ENCODE measurements around the gene S100A9.

S100A9 gene

GRCh38 chr1:153364766-153365666, 7.4 kb downstream of the S100A9 start:
- no peak overlapping the region for H3K4me3 ChIP-seq (ENCODE audit: low read depth, low read length)
- no peak overlapping the region for H3K27ac ChIP-seq (ENCODE audit: extremely low read depth, low read depth, low read length)
- CTCF ChIA-PET = interaction anchor here (0.6 to 4.6 kb wide), 3 partner anchors 12 to 129 kb away, joined by 3 to 23 read pairs (median 4); no protein-coding TSS in a partner anchor
- no peaks in the 10 kb centered on the region for H3K36me3 ChIP-seq (ENCODE audit: control insufficient read depth in 2 of 2, insufficient read depth in 1 of 2, low read length in 2 of 2)
- no peaks in the 10 kb centered on the region for H3K4me1 ChIP-seq (ENCODE audit: control insufficient read depth, insufficient read depth, low read length)
- H3K9me3 ChIP-seq (ENCODE audit: control insufficient read depth, insufficient read depth, low read depth, low read length) = no peaks in the 10 kb centered on the region
- POLR2A ChIA-PET = no interaction called here
- no peak for TF ChIP-seq BCL11B (tag by site-specific recombination; IDR thresholded peaks at IDR 0.05; ENCODE audit: low read depth)

GRCh38 chr1:153365696-153366095, 8.0 kb downstream of the S100A9 start:
- no peak for TF ChIP-seq ZNF610 (tag by site-specific recombination; IDR thresholded peaks at IDR 0.05; ENCODE audit: borderline replicate concordance)
- no peak for TF ChIP-seq ZNF707 (tag by site-specific recombination; IDR thresholded peaks at IDR 0.05)
- Histone ChIP-seq H3K27ac (ENCODE audit: extremely low read depth, low read depth, low read length) (no peak overlapping the region), H3K4me1 (ENCODE audit: control insufficient read depth, insufficient read depth, low read length) (no peaks in the 10 kb centered on the region), H3K4me3 (ENCODE audit: low read depth, low read length) (no peak overlapping the region), H3K9me3 (ENCODE audit: control insufficient read depth, insufficient read depth, low read depth, low read length) (no peaks in the 10 kb centered on the region), H3K36me3 (ENCODE audit: control insufficient read depth in 2 of 2, insufficient read depth in 1 of 2, low read length in 2 of 2) (no peaks in the 10 kb centered on the region)
- ChIA-PET CTCF (interaction anchor here (1.1 to 4.6 kb wide), 2 partner anchors 13 to 129 kb away, joined by 4 to 23 read pairs; no protein-coding TSS in a partner anchor), POLR2A (no interaction called here)

GRCh38 chr1:153366261-153366660, 8.6 kb downstream of the S100A9 start:
- no peaks in the 10 kb centered on the region for H3K9me3 ChIP-seq (ENCODE audit: control insufficient read depth, insufficient read depth, low read depth, low read length)
- H3K36me3 ChIP-seq (ENCODE audit: control insufficient read depth in 2 of 2, insufficient read depth in 1 of 2, low read length in 2 of 2) = no peaks in the 10 kb centered on the region
- no peak overlapping the region for H3K4me3 ChIP-seq (ENCODE audit: low read depth, low read length)
- no peak overlapping the region for H3K27ac ChIP-seq (ENCODE audit: extremely low read depth, low read depth, low read length)
- ChIA-PET CTCF (interaction anchor here (1.1 kb wide), 1 partner anchor 128 kb away, joined by 4 read pairs; no protein-coding TSS in a partner anchor), POLR2A (no interaction called here)
- TF ChIP-seq PRDM2 (tag by site-specific recombination; IDR thresholded peaks at IDR 0.05; ENCODE audit: borderline replicate concordance) (no peak), ZNF174 (tag by site-specific recombination; IDR thresholded peaks at IDR 0.05) (no peak), ZBTB20 (tag by site-specific recombination; IDR thresholded peaks at IDR 0.05) (no peak), BCL11A (tag by site-specific recombination; IDR thresholded peaks at IDR 0.05; ENCODE audit: low read depth) (no peak), GLI4 (tag by site-specific recombination; IDR thresholded peaks at IDR 0.05) (no peak), RBAK (tag by site-specific recombination; IDR thresholded peaks at IDR 0.05) (no peak), SCRT2 (tag by site-specific recombination; IDR thresholded peaks at IDR 0.05) (no peak)
- no peaks in the 10 kb centered on the region for H3K4me1 ChIP-seq (ENCODE audit: control insufficient read depth, insufficient read depth, low read length)

- no peaks in the 10 kb centered on the region for H3K4me1 ChIP-seq (ENCODE audit: control insufficient read depth, insufficient read depth, low read length)
- no peak overlapping the region for H3K27ac ChIP-seq (ENCODE audit: extremely low read depth, low read depth, low read length)
- no peaks in the 10 kb centered on the region for H3K36me3 ChIP-seq (ENCODE audit: control insufficient read depth in 2 of 2, insufficient read depth in 1 of 2, low read length in 2 of 2)
- no peak overlapping the region for H3K4me3 ChIP-seq (ENCODE audit: low read depth, low read length)
- ChIA-PET CTCF (interaction anchor here (0.6 to 2.0 kb wide), 2 partner anchors 15 to 80 kb away, joined by 4 read pairs; no protein-coding TSS in a partner anchor), POLR2A (no interaction called here)
- H3K9me3 ChIP-seq (ENCODE audit: control insufficient read depth, insufficient read depth, low read depth, low read length) = no peaks in the 10 kb centered on the region
- TF ChIP-seq ZNF16 (tag by site-specific recombination; IDR thresholded peaks at IDR 0.05; ENCODE audit: low read depth) (no peak), ZNF10 (tag by site-specific recombination; IDR thresholded peaks at IDR 0.05) (no peak), ZNF530 (tag by site-specific recombination; IDR thresholded peaks at IDR 0.05; ENCODE audit: low read depth) (no peak), ZEB2 (tag by site-specific recombination; IDR thresholded peaks at IDR 0.05) (no peak), TSHZ1 (tag by site-specific recombination; IDR thresholded peaks at IDR 0.05; ENCODE audit: borderline replicate concordance) (no peak), ZNF146 (tag by site-specific recombination; IDR thresholded peaks at IDR 0.05) (no peak)
These were observed 9.4 kb downstream of the S100A9 start for GRCh38 chr1:153367090-153367489.
